Glutamatergic neuron (in vitro differentiated cells): ENCODE measurements around the gene DLL4. TPM values are rescaled to one million over a fixed set of nuclear protein-coding genes. Genes with fewer than 3 reads are reported as not detected.

Experiments
- DNase-seq: peaks from one replicate; pipeline ENCODE4 v3.0.0; 2022
- H3K27ac Mint-ChIP-seq: one replicate; pipeline ENCODE4 v1.8.0; 2020; ENCODE audit warnings: mild to moderate bottlenecking, mixed read lengths, inconsistent platforms; ENCODE audit not compliant: unreplicated experiment
- H3K27me3 Mint-ChIP-seq: one replicate; pipeline ENCODE4 v1.8.0; 2020; ENCODE audit warnings: mild to moderate bottlenecking, moderate library complexity, mixed read lengths, inconsistent platforms; ENCODE audit not compliant: unreplicated experiment
- H3K36me3 Mint-ChIP-seq: one replicate; pipeline ENCODE4 v1.8.0; 2020; ENCODE audit warnings: mild to moderate bottlenecking, mixed read lengths, inconsistent platforms; ENCODE audit not compliant: unreplicated experiment
- H3K4me1 Mint-ChIP-seq: one replicate; pipeline ENCODE4 v1.8.0; 2020; ENCODE audit warnings: mild to moderate bottlenecking, low read depth, mixed read lengths, inconsistent platforms; ENCODE audit not compliant: unreplicated experiment
- H3K4me3 Mint-ChIP-seq: one replicate; pipeline ENCODE4 v1.8.0; 2020; ENCODE audit warnings: mild to moderate bottlenecking, mixed read lengths, inconsistent platforms; ENCODE audit not compliant: unreplicated experiment
- H3K9me3 Mint-ChIP-seq: one replicate; pipeline ENCODE4 v1.8.0; 2020; ENCODE audit warnings: mild to moderate bottlenecking, moderate library complexity, mixed read lengths, inconsistent platforms; ENCODE audit not compliant: unreplicated experiment
- total RNA-seq: library from RNA; stranded (reverse); fragmentation: NEBNext Ultra II Directional; extraction: Animal tissue kit (Norgen Biotek cat#: 25700); gene quantifications from one replicate; pipeline ENCODE4 v1.2.1, GENCODE V29; 2021; ENCODE audit not compliant: unreplicated experiment
- TF ChIP-seq, protein P1 (sequence below): fragments of 200-600 bp; sonication (generic); IDR thresholded peaks from one replicate; pipeline ENCODE4 v1.5.0; 2021; ENCODE audit not compliant: partially characterized antibody, unreplicated experiment

DLL4 gene
- total RNA-seq, 1 donor from 2014 or later = 12.5 TPM

DNA sequence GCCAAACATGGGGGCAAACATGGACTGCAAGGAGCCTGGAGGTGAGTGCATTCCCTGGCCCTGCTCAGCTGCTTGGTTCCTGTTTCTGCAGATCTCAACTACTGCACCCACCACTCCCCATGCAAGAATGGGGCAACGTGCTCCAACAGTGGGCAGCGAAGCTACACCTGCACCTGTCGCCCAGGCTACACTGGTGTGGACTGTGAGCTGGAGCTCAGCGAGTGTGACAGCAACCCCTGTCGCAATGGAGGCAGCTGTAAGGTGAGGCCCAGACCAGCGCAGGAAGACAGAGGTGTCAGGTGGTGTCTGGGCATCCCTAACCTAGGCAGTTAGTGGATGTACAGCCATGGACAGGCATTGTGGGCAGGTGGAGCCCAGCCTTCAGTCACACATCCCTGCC, 5.3 kb downstream of the DLL4 start:
- H3K36me3 Mint-ChIP-seq = no peaks in the 10 kb centered on the region
- H3K9me3 Mint-ChIP-seq = peaks cover 12% of the 10 kb centered on the region
- H3K4me1 Mint-ChIP-seq = peaks cover 30% of the 10 kb centered on the region
- H3K27ac Mint-ChIP-seq = no peak overlapping the region
- DNase-seq = no peak
- peaks cover 12% of the 10 kb centered on the region for H3K27me3 Mint-ChIP-seq
- TF ChIP-seq, protein P1, sequence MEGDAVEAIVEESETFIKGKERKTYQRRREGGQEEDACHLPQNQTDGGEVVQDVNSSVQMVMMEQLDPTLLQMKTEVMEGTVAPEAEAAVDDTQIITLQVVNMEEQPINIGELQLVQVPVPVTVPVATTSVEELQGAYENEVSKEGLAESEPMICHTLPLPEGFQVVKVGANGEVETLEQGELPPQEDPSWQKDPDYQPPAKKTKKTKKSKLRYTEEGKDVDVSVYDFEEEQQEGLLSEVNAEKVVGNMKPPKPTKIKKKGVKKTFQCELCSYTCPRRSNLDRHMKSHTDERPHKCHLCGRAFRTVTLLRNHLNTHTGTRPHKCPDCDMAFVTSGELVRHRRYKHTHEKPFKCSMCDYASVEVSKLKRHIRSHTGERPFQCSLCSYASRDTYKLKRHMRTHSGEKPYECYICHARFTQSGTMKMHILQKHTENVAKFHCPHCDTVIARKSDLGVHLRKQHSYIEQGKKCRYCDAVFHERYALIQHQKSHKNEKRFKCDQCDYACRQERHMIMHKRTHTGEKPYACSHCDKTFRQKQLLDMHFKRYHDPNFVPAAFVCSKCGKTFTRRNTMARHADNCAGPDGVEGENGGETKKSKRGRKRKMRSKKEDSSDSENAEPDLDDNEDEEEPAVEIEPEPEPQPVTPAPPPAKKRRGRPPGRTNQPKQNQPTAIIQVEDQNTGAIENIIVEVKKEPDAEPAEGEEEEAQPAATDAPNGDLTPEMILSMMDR = no peak
- H3K4me3 Mint-ChIP-seq = no peak overlapping the region

DNA sequence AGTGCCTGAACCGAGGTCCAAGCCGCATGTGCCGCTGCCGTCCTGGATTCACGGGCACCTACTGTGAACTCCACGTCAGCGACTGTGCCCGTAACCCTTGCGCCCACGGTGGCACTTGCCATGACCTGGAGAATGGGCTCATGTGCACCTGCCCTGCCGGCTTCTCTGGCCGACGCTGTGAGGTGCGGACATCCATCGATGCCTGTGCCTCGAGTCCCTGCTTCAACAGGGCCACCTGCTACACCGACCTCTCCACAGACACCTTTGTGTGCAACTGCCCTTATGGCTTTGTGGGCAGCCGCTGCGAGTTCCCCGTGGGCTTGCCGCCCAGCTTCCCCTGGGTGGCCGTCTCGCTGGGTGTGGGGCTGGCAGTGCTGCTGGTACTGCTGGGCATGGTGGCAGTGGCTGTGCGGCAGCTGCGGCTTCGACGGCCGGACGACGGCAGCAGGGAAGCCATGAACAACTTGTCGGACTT, 7.1 kb downstream of the DLL4 start:
- no peak for DNase-seq
- Mint-ChIP-seq H3K36me3 (no peaks in the 10 kb centered on the region), H3K27me3 (peaks cover 9% of the 10 kb centered on the region), H3K4me1 (peaks cover 39% of the 10 kb centered on the region), H3K4me3 (no peak overlapping the region), H3K27ac (no peak overlapping the region), H3K9me3 (peaks cover 15% of the 10 kb centered on the region)
- TF ChIP-seq, protein P1 = no peak

DNA sequence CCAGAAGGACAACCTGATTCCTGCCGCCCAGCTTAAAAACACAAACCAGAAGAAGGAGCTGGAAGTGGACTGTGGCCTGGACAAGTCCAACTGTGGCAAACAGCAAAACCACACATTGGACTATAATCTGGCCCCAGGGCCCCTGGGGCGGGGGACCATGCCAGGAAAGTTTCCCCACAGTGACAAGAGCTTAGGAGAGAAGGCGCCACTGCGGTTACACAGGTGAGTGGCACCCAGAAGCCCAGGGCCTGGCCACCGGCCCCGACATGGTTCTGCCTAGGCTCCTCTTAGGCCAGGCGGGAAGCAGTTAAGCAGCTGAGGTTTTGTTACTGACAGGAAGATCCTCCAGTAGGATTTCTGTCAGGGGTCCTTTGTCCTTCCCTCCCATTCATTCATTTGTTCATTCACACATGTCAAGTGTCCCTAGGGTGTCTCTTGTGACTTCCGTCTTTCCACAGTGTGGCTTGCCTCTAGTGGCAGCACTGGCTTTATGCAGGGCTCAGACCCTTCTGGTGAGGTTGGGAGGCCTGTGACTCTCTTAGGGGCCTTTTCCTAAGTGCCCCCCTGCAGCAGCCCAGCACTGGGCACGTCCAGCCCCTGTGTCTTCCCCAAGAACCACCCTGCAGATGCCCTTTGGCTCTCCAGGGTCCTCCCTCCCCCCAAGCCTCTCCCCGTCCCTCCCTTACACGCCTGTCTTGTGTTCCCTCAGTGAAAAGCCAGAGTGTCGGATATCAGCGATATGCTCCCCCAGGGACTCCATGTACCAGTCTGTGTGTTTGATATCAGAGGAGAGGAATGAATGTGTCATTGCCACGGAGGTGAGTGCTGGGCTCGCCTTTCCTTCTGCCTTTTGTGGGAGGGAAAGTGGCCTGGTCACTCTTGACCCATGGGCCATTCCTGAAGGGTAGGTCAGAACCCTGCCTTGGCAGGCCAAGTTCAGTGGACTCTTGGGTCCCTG, 7.8 kb downstream of the DLL4 start:
- no peak overlapping the region for H3K27ac Mint-ChIP-seq
- no peak for DNase-seq

DNA sequence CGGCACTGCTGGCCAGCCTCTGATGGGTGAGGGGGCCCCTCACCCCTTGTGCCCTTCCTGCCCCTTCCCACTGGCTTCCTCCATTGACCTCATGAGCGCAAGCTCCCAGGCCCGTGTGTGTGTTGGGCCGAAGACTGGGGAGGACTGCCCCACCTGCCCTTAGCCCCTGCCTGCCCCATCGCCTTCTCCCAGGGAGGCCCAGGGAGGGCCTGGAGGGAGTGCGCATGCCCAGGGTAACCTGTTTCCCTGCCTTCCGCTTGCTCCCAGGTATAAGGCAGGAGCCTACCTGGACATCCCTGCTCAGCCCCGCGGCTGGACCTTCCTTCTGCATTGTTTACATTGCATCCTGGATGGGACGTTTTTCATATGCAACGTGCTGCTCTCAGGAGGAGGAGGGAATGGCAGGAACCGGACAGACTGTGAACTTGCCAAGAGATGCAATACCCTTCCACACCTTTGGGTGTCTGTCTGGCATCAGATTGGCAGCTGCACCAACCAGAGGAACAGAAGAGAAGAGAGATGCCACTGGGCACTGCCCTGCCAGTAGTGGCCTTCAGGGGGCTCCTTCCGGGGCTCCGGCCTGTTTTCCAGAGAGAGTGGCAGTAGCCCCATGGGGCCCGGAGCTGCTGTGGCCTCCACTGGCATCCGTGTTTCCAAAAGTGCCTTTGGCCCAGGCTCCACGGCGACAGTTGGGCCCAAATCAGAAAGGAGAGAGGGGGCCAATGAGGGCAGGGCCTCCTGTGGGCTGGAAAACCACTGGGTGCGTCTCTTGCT, 8.8 kb downstream of the DLL4 start:
- Mint-ChIP-seq H3K27ac (no peak overlapping the region), H3K27me3 (peaks cover 5% of the 10 kb centered on the region), H3K36me3 (no peaks in the 10 kb centered on the region), H3K4me1 (peaks cover 29% of the 10 kb centered on the region), H3K4me3 (peak overlapping the region; percentile 52), H3K9me3 (peaks cover 12% of the 10 kb centered on the region)
- DNase-seq = no peak
- TF ChIP-seq, protein P1 = peak; percentile 10

More for the DNA sequence above, 7.8 kb downstream of the DLL4 start:
- no peaks in the 10 kb centered on the region for H3K36me3 Mint-ChIP-seq
- H3K4me1 Mint-ChIP-seq = peaks cover 33% of the 10 kb centered on the region
- peaks cover 15% of the 10 kb centered on the region for H3K9me3 Mint-ChIP-seq
- peak overlapping the region; percentile 73 for H3K4me3 Mint-ChIP-seq
- TF ChIP-seq, protein P1 = no peak
- peaks cover 8% of the 10 kb centered on the region for H3K27me3 Mint-ChIP-seq
